Activated CD4-positive, alpha-beta T cell treated with anti-CD3 and anti-CD28 coated beads, Interleukin-2, amount 50 U/mL, for 24 hours (primary cell): ENCODE results near the gene IMMP2L.
"Not testable (repeated sequence)": the region's sequence is repeated elsewhere in the genome, so short reads cannot be mapped to it uniquely, and the experiment has no call there.

ENCODE experiments used
- DNase-seq, 2 donors: peaks; one replicate each; pipeline ENCODE4 v3.0.0-alpha.2; 2020; ENCODE audit warnings: low read depth in 1 of 2, low spot score in 1 of 2

Gene IMMP2L

GRCh38 chr7:111352319-111352718 is 210.0 kb downstream of the IMMP2L start:
- no peak for DNase-seq

GRCh38 chr7:111346219-111346618 is 216.1 kb downstream of the IMMP2L start:
- no peak for DNase-seq

GRCh38 chr7:111343017-111343416 is 219.3 kb downstream of the IMMP2L start:
- DNase-seq = no peak

GRCh38 chr7:111339006-111339405 is 223.3 kb downstream of the IMMP2L start:
- DNase-seq = no peak

- no peak for DNase-seq
These were observed 229.3 kb downstream of the IMMP2L start for GRCh38 chr7:111333010-111333409.

GRCh38 chr7:111330235-111330523 is 232.1 kb downstream of the IMMP2L start:
- DNase-seq = no peak

- DNase-seq = no peak
These were observed 232.7 kb downstream of the IMMP2L start for GRCh38 chr7:111329367-111330234.

- no peak for DNase-seq
These were observed 233.8 kb downstream of the IMMP2L start for GRCh38 chr7:111328487-111328886.

- DNase-seq = no peak
These were observed 237.5 kb downstream of the IMMP2L start for GRCh38 chr7:111324776-111325175.

- no peak for DNase-seq
These were observed 238.1 kb downstream of the IMMP2L start for GRCh38 chr7:111324228-111324627.

GRCh38 chr7:111323670-111324069 is 238.6 kb downstream of the IMMP2L start:
- DNase-seq = not testable (repeated sequence)

- no peak for DNase-seq
These were observed 242.2 kb downstream of the IMMP2L start for GRCh38 chr7:111320133-111320532.

- DNase-seq = no peak
These were observed 249.3 kb downstream of the IMMP2L start for GRCh38 chr7:111312966-111313365.

- DNase-seq = no peak
These were observed 253.6 kb downstream of the IMMP2L start for GRCh38 chr7:111308691-111309090.

GRCh38 chr7:111301891-111302290 is 260.4 kb downstream of the IMMP2L start:
- DNase-seq = no peak

- DNase-seq = no peak
These were observed 267.8 kb downstream of the IMMP2L start for GRCh38 chr7:111294494-111294893.

- no peak for DNase-seq
These were observed 270.2 kb downstream of the IMMP2L start for GRCh38 chr7:111292026-111292470.

- no peak for DNase-seq
These were observed 271.3 kb downstream of the IMMP2L start for GRCh38 chr7:111290982-111291381.

GRCh38 chr7:111290419-111290818 is 271.9 kb downstream of the IMMP2L start:
- DNase-seq = no peak

GRCh38 chr7:111288441-111288840 is 273.9 kb downstream of the IMMP2L start:
- not testable (repeated sequence) for DNase-seq

GRCh38 chr7:111282626-111283025 is 279.7 kb downstream of the IMMP2L start:
- DNase-seq = no peak

- DNase-seq = no peak
These were observed 287.4 kb downstream of the IMMP2L start for GRCh38 chr7:111274857-111275256.

GRCh38 chr7:111272092-111272491 is 290.2 kb downstream of the IMMP2L start:
- DNase-seq = no peak
